ENCODE measurements around the gene MEAK7. TPM values are rescaled to one million over a fixed set of nuclear protein-coding genes. Genes with fewer than 3 reads are reported as not detected.
A peak's percentile ranks its signal among the peaks of the same experiment; 100 is the strongest.

Gene MEAK7
- total and polyA plus RNA-seq, 2 of the 8 experiments (the other 6 are each of a cell fraction or from before 2014, with no cell fraction given) = 9.6 to 19.6 TPM

DNA sequence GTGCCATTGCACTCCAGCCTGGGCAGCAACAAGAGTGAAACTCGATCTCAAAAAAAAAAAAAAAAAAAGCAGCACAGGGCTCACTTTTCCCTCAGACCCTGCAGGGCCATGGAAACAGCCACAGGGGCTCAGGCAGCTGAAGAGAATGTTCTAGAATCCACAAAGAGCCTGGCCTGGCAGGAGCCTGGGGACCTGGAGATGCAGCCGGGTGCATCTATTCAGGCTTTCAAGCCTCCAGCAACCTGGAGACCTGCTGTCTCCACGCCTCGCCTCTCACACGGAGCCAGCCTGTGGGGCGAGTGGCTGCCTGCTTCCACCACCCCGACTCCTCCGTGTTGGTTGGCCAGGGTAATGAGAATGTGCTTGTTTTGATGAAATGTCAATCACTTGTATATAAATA lies 44.0 kb upstream of the MEAK7 start:
- ChIA-PET POLR2A (ENCODE audit: partially characterized antibody) (interaction anchor here (1.4 to 2.1 kb wide), 4 partner anchors 9 to 16 kb away, joined by 5 to 8 read pairs (median 6); no protein-coding TSS in a partner anchor), CTCF (ENCODE audit: partially characterized antibody) (interaction anchor here (1.3 kb wide), 1 partner anchor 42 kb away, joined by 3 read pairs; no protein-coding TSS in a partner anchor)
- Histone ChIP-seq H2AK5ac (ENCODE audit: low read depth, low read length) (no peak overlapping the region), H3K36me3 (ENCODE audit: control insufficient read depth in 2 of 4, insufficient read depth in 4 of 4, low read length in 3 of 4) (no peaks in the 10 kb centered on the region), H3K27me3 (replicated peaks in 1 of 4; ENCODE audit: control insufficient read depth in 3 of 4, extremely low read depth in 1 of 4, insufficient read depth in 3 of 4, low read length in 3 of 4) (peaks cover 0 to 3% (median 0%) of the 10 kb centered on the region in 4 experiments; a peak in 1 of 7 replicates), H2AFZ (ENCODE audit: low read length) (no peak overlapping the region), H3K18ac (ENCODE audit: extremely low read depth, low read length) (no peak overlapping the region), H3K4me2 (ENCODE audit: insufficient read depth in 1 of 2, low read depth in 2 of 2, low read length in 2 of 2) (no peak overlapping the region; a peak in 1 of 4 replicates), H4K20me1 (replicated peaks in 1 of 2; ENCODE audit: control insufficient read depth in 1 of 2, insufficient read depth in 2 of 2, low read length in 2 of 2) (no peaks in the 10 kb centered on the region), H3K9ac (replicated peaks in 1 of 4; ENCODE audit: extremely low read depth in 1 of 4, low read depth in 3 of 4, low read length in 3 of 4) (no peak overlapping the region), H3K9me3 (ENCODE audit: insufficient read depth in 2 of 2, low read depth in 1 of 2, low read length in 1 of 2) (no peaks in the 10 kb centered on the region), H3K23ac (ENCODE audit: insufficient read length) (no peak overlapping the region), H2BK15ac (ENCODE audit: low read length) (0 out of 2 replicates have a peak overlapping the region, but pooled peaks have one; percentile 72), H2BK20ac (ENCODE audit: low read length) (no peak overlapping the region), H3K79me2 (ENCODE audit: control insufficient read depth in 1 of 2, insufficient read depth in 2 of 2, low read length in 2 of 2) (no peaks in the 10 kb centered on the region), H3K79me1 (ENCODE audit: low read depth, low read length) (no peaks in the 10 kb centered on the region; the same call in 1 of the 2 replicates), H4K91ac (replicated peaks; ENCODE audit: insufficient read length, low read length) (no peak overlapping the region), H3K23me2 (ENCODE audit: low read depth, low read length) (no peaks in the 10 kb centered on the region), H2BK120ac (replicated peaks; ENCODE audit: low read depth, low read length) (no peak overlapping the region), H3K4me3 (ENCODE audit: extremely low read depth in 1 of 4, insufficient read depth in 2 of 4, low read depth in 3 of 4, low read length in 4 of 4) (no peak overlapping the region), H3K14ac (ENCODE audit: insufficient read length) (no peak overlapping the region), H2BK12ac (ENCODE audit: low read depth, low read length) (0 out of 2 replicates have a peak overlapping the region, but pooled peaks have one; percentile 76), H3K4me1 (replicated peaks in 1 of 4; ENCODE audit: control insufficient read depth in 3 of 4, insufficient read depth in 4 of 4, low read length in 3 of 4) (peaks cover 0 to 23% (median 13%) of the 10 kb centered on the region in 4 experiments; a peak in 6 of 7 replicates), H3K27ac (ENCODE audit: low read depth, low read length) (no peak overlapping the region), H4K8ac (ENCODE audit: extremely low read depth, insufficient read depth, low read length) (no peak overlapping the region), H4K5ac (ENCODE audit: insufficient read length, low read depth, low read length) (no peak overlapping the region), H3K4ac (replicated peaks; ENCODE audit: insufficient read length, low read depth, low read length) (no peak overlapping the region), H2BK5ac (ENCODE audit: low read depth, low read length) (no peak overlapping the region), H3K56ac (replicated peaks; ENCODE audit: insufficient read length, low read depth, low read length) (peak overlapping the region; percentile 37)
- TF ChIP-seq POU5F1 (IDR thresholded peaks at IDR 0.05; ENCODE audit: low read depth, low read length) = no peak
- WGBS, 2 experiments (ENCODE audit: extremely low coverage in 1 of 2, insufficient coverage in 1 of 2, insufficient read length in 1 of 2, insufficient replicate concordance in 2 of 2, low coverage in 1 of 2, low lambda C conversion rate in 2 of 2, missing lambda C conversion rate in 1 of 2) = 91% methylated on average over 7 of the region's 8 CpGs; no CpG with 5 or more reads in 1 of the 2 experiments
- no peak for FAIRE-seq
- no peak for DNase-seq (ENCODE audit: low read depth in 1 of 2, low spot score in 2 of 2)
